Stromal cell of bone marrow (primary cell): ENCODE results near the gene CLEC14A.

ENCODE experiments used
- DNase-seq: peaks from one replicate; pipeline ENCODE4 v3.0.0-alpha.2; 2012; ENCODE audit warnings: low read depth

CLEC14A gene

DNA sequence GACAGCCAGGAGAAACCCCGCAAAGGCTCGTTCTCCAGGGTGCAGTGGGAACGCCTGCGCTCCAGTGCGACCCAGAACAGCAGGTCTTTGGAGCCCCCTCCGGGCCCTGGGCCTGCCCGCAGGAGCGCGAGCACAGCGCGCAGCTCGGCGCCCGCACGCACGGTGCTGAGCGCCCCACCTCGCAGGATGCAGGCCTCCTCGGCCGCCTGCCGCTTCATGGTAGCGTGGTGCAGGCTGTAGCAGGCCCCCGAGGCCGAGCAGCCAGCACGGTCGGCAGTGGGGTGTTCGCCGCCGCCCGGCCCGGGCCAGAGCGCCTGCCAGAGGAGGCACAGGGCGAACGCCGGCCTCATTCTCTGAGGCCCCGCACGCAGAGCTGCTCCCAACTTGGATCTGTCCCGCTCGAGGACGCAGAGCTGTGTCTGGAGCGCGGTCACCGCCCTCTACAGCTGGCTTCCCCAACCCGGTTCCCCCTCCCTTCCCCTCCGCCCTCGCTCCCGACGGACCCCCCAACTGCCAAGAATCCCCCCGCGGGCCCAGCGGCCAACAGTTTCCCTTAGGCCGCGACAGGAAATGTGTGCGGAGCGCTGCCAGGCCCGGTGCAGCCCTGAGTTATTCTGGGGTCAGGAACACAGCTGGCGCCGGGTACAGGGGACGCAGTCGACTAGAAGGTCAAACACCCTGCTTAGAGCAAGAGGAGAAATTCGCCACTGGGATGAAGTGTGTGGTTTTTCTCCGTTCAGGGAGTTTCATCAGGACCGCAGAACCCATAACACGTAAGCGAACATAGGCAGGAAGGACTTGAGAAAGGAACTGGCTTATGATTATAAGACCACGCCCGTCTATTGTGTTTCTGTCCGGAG lies at the start of gene CLEC14A:
CLEC14A (minus strand) TSS at position 421 of the 860 bp plus-strand sequence; CDS start at position 350, 71 bp downstream.
- no peak for DNase-seq

- DNase-seq: no peak
Observed at GRCh38 chr14:38302966-38303365, 47.1 kb upstream of the CLEC14A start.

GRCh38 chr14:38302034-38302433 lies 46.1 kb upstream of the CLEC14A start:
- no peak for DNase-seq

DNA sequence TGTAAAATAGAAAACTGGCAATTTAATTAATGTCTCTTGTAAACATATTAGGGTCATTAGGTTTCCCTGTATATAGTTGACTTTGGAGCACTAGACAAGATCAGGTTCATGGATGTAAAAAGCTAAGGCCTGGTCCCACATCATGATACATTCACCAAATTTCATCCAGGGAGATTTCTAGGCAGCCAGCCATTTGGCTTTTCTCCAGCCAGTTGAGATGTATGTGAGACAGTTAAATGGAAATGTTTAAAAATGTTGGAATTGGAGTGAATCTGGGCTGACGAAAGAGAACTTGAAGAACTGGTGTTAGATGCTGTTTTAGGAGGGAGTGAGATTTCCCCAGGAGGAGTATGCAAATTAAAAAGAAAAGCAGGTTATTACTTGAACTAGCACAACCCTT lies 41.8 kb upstream of the CLEC14A start:
- no peak for DNase-seq

GRCh38 chr14:38291681-38292467 lies 36.0 kb upstream of the CLEC14A start:
- DNase-seq: no peak

GRCh38 chr14:38290601-38291188 lies 34.8 kb upstream of the CLEC14A start:
- peak; percentile 60 for DNase-seq

DNA sequence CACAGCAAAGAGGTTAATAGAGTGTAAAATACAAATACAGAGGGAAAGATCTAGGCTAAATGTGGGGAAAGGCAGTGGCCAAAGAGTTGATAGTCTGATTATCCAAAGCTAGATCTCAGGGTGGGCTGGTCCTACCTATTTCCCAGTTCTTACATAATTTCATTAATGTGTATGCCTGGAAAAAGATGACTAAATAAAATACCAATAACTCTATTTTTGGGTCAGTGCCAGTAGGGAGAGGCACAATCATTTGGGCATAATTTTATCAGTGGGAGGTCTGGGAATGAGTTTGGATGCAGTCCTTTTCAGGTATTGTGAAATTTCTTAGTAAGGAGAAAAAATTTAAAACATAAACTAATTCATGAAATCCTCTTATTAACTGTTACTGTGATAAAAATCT lies 30.6 kb upstream of the CLEC14A start:
- no peak for DNase-seq

- no peak for DNase-seq
Observed at GRCh38 chr14:38285962-38286361, 30.1 kb upstream of the CLEC14A start.

DNA sequence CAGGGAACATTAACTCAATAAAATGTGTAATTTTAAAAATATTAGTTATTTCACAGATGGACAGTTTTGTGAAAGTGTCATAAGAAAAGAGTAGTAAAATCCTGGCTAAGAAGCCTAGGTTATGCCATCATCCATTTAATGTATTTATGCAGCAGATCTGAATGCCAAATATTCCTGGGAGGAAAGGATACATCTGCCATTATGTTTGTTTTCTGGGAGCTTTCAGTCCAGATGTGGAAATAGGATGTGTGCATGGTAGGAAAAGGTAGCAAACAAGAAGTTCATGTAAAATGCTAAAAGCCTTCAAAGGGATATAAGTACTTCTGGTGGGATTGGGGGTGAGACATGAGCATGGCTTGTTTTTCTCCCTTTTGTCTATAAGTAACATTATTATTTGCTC lies 27.0 kb upstream of the CLEC14A start:
- DNase-seq: no peak

DNA sequence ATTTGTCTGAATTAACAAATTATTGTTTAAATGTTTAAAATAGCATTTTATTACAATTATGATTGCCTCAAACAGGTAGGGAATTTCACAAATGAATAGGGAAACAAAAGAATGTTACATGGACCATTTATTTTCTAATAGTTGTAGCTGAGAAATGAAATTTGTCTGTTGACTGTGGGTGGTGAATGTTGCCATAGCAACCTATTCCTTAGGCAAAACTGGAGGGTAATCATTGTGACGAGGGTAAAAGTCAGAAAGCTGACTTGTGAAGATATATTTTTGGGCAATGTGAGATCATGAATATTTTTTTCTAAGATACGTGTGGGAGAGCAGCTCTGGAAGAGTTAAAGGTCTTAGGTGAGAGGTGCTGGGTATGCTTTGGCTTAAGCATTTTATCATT lies 24.2 kb upstream of the CLEC14A start:
- DNase-seq: no peak

DNA sequence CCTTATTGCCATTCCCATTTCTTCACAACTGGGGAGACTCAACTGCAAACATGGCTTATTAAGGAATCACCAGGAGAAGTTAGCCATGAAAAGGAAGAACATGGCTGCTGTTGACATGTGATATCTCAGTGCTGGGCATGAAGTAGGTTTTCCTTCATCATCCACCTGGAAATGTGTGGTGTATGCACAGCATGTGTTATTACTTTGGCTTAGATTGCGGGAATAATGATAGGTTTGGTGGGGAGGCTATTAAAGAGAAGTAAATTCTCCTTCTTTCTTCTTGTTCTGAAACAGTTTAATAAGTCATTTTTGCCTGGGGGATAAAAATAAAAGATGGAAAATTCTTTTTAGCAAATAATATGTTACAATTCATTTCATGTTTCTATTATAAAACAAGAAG lies 23.7 kb upstream of the CLEC14A start:
- no peak for DNase-seq

GRCh38 chr14:38278035-38278434 lies 22.1 kb upstream of the CLEC14A start:
- no peak for DNase-seq

DNA sequence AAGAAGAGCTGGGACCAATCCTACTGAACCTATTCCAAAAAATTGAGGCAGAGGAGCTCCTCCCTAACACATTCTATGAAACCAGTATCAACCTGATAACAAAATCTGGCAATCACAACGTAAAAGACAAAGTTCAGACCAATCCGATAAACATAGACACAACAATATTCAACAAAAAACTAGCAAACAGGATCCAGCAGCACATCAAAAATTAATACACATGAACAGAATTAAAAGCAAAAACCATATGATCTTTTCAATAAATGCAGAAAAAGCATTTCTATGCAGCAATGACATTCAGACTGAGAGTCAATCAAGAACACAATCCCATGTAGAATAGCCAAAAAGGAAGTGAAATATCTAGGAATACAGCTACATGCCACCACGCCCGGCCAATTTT lies 7.0 kb upstream of the CLEC14A start:
- no peak for DNase-seq

DNA sequence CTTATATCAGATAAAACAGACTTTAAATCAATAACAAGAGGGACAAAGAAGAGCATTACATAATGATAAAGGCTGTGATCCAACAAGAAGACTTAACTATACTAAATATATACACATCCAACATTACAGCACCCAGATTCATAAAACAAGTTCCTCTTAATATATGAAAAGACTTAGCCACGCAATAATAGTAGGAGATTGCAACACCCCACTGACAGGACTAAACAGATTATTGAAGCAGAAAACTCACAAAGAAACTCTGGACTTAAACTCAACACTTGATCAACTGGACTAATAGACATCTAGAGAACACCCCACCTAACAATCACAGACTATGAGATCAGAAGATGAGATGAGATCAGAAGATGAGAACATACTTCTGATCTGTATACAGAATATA lies 5.7 kb upstream of the CLEC14A start:
- no peak for DNase-seq

DNA sequence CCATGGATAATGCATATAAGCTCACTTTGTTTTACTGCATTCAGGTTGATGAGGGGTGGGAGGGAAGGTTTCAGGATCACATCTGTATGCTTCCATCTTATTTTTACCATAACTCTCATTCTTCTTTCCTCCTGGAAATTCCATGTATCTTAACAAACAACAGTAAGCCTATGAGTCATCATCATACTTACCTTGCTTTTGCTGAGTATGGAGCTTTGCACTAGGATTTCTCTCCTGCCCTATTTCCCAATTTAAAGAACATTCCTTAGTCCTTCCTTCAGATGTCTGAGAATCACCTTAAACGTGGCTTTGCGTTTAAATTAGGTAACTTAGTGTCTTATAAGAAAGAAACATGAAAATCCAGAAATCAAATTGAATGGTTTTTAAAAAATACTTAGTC lies 1.6 kb upstream of the CLEC14A start:
- no peak for DNase-seq

DNA sequence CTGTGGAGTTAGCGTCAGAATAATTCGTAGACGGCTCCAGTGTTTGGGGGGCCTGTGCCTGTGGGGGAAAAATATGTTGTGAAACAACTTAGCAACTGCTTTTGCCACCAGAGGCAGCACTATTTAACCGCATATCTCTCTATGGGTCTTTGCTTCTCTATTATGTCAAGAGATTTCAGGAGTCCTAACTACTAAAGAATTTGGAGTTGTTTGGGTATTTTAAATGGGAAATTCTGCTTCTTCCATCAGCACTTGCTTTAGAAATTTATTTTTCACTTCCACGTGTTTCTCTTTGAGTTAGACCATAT lies 594 bp upstream of the CLEC14A start:
- DNase-seq: no peak

DNA sequence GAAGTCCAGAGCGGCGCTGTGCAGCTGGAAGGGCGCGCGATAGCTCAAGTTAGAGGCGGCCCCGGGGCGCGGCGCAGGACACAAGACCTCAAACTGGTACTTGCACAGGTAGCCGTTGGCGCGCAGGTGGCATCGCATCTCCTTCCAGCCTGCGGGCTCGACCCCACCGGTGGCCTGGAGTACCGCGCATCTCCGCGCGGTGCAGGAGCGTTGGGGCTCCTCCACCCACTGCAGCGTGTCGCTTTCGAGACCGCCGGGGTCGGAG lies 553 bp downstream of the CLEC14A start:
- no peak for DNase-seq

DNA sequence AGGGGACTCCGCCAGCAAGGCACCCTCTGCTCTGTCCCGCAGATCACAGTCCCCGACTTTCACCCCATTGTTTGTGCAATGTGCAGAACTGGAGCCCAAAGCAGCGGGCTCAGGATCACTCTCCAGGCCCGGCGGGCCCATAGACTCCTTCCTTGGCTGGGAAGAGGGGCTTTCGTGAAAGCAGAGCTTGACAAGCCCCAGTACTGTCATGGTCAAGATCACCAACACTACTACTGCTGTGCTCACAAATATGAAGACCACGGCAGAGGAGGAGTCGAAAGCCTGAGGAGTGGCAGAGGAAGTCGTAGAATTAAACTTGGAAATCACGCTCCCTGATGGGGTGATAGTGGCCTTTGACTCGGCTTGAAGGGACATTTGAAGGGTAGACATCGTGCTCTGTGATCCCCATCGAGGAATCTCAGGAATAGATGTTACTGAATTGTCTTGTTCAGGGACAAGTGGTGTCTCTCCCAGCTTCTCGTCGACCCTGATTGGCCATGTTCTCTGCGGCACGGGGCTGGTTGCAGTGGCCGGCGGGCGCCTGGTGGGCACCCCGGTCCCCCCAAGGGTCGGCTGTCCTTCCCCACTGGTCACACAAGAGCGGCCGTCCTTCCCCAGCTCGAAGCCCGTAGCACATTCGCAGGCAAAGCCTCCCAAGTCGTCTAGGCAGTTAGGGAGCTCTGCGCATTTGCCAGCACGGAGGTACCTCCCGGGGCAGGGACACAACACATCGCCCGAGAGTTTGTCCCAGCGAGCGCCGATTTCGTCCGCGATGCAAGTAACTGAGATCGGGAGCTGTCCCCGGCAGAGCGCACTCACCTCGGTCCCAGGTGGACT lies 1.1 kb downstream of the CLEC14A start:
- no peak for DNase-seq

- no peak for DNase-seq
Observed at GRCh38 chr14:38253676-38254075, 2.2 kb downstream of the CLEC14A start.

GRCh38 chr14:38252066-38252710 lies 3.7 kb downstream of the CLEC14A start:
- DNase-seq: no peak

DNA sequence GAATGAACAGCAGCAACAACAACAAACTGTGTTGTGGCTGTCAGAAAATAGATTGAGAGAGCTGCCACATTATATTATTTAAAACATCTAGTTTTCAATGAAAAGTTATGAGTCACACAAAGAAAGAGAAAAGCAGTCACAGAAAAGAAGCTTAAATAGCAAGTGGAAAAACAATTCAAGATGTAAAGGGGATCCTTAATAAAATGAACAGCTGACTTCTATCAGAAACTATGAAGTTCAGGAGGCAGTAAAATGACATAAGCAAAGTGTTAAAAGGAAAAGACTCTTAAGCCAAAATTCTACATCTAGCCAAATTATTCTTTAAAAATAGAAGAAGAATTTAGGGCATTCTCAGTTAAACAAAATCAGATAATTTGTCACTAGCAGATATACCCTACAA lies 5.6 kb downstream of the CLEC14A start:
- no peak for DNase-seq
